ENCODE data around the gene AK3. TPM values are rescaled to one million over a fixed set of nuclear protein-coding genes. Genes with fewer than 3 reads are reported as not detected.

Gene AK3
- total RNA-seq, 1 donor from 2014 or later = 47.5 TPM

GRCh38 chr9:4700091-4700490 lies 40.9 kb downstream of the AK3 start:
- peaks cover 3% of the 10 kb centered on the region for H3K4me1 Mint-ChIP-seq (ENCODE audit: unreplicated experiment)
- TF ChIP-seq, protein P1, sequence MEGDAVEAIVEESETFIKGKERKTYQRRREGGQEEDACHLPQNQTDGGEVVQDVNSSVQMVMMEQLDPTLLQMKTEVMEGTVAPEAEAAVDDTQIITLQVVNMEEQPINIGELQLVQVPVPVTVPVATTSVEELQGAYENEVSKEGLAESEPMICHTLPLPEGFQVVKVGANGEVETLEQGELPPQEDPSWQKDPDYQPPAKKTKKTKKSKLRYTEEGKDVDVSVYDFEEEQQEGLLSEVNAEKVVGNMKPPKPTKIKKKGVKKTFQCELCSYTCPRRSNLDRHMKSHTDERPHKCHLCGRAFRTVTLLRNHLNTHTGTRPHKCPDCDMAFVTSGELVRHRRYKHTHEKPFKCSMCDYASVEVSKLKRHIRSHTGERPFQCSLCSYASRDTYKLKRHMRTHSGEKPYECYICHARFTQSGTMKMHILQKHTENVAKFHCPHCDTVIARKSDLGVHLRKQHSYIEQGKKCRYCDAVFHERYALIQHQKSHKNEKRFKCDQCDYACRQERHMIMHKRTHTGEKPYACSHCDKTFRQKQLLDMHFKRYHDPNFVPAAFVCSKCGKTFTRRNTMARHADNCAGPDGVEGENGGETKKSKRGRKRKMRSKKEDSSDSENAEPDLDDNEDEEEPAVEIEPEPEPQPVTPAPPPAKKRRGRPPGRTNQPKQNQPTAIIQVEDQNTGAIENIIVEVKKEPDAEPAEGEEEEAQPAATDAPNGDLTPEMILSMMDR (IDR thresholded peaks at IDR 0.05) = no peak
- H3K27me3 Mint-ChIP-seq (ENCODE audit: unreplicated experiment) = no peaks in the 10 kb centered on the region
- no peak overlapping the region for H3K27ac Mint-ChIP-seq (ENCODE audit: unreplicated experiment)
- no peak for DNase-seq (ENCODE audit: extremely low spot score, unreplicated experiment)
- H3K4me3 Mint-ChIP-seq (ENCODE audit: unreplicated experiment) = no peak overlapping the region
- peaks cover 51% of the 10 kb centered on the region for H3K36me3 Mint-ChIP-seq (ENCODE audit: unreplicated experiment)
- H3K9me3 Mint-ChIP-seq (ENCODE audit: unreplicated experiment) = no peaks in the 10 kb centered on the region

DNA sequence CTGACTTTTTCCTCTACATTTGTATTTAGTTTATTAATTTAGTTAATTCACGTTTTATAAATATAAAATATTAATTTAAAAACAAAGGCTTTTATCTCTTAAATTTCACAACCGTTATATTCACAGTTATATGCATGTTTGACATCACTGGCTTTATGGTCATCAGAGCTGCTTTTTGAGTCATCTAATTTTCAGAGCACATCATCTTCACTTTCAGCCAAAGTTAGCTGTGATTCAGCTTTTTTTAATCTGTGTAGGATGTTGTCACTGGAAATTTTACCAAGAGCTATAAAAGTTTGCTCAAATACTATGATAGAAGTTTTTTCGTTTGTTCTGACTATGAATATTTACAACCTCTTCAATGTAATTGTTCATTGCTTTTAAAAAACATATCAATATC lies 49.2 kb downstream of the AK3 start:
- Mint-ChIP-seq H3K36me3 (ENCODE audit: unreplicated experiment) (peaks cover 19% of the 10 kb centered on the region), H3K27me3 (ENCODE audit: unreplicated experiment) (no peaks in the 10 kb centered on the region), H3K4me3 (ENCODE audit: unreplicated experiment) (no peak overlapping the region), H3K27ac (ENCODE audit: unreplicated experiment) (no peak overlapping the region), H3K4me1 (ENCODE audit: unreplicated experiment) (peaks cover 3% of the 10 kb centered on the region), H3K9me3 (ENCODE audit: unreplicated experiment) (no peaks in the 10 kb centered on the region)
- TF ChIP-seq, protein P1 (IDR thresholded peaks at IDR 0.05) = no peak
- no peak for DNase-seq (ENCODE audit: extremely low spot score, unreplicated experiment)

DNA sequence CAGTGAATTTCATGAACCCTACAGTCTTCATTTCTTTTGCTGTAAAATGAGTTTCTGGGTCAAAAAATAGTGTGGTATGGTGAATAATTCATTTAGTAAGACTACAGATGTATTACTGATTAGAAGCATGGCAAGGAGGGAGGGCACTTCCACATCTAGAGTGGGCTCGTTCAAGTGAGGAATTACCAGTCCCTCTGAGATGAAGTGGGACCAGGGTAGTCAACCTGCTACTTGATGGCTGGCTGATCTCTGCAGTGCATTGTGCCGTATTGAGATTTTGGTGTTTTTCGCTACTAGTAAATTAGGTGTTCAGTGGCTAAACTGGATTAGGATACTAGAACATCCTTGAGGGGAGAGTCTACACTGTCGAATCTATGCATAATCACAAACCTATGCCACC lies 50.9 kb downstream of the AK3 start:
- no peak overlapping the region for H3K4me3 Mint-ChIP-seq (ENCODE audit: unreplicated experiment)
- H3K27me3 Mint-ChIP-seq (ENCODE audit: unreplicated experiment) = no peaks in the 10 kb centered on the region
- peaks cover 2% of the 10 kb centered on the region for H3K4me1 Mint-ChIP-seq (ENCODE audit: unreplicated experiment)
- DNase-seq (ENCODE audit: extremely low spot score, unreplicated experiment) = no peak
- TF ChIP-seq, protein P1 (IDR thresholded peaks at IDR 0.05) = no peak
- H3K36me3 Mint-ChIP-seq (ENCODE audit: unreplicated experiment) = peaks cover 22% of the 10 kb centered on the region
- no peaks in the 10 kb centered on the region for H3K9me3 Mint-ChIP-seq (ENCODE audit: unreplicated experiment)
- H3K27ac Mint-ChIP-seq (ENCODE audit: unreplicated experiment) = no peak overlapping the region

GRCh38 chr9:4689687-4690104 lies 51.3 kb downstream of the AK3 start:
- Mint-ChIP-seq H3K4me3 (ENCODE audit: unreplicated experiment) (no peak overlapping the region), H3K27me3 (ENCODE audit: unreplicated experiment) (no peaks in the 10 kb centered on the region), H3K9me3 (ENCODE audit: unreplicated experiment) (no peaks in the 10 kb centered on the region), H3K36me3 (ENCODE audit: unreplicated experiment) (peaks cover 27% of the 10 kb centered on the region), H3K27ac (ENCODE audit: unreplicated experiment) (no peak overlapping the region), H3K4me1 (ENCODE audit: unreplicated experiment) (peaks cover 2% of the 10 kb centered on the region)
- DNase-seq (ENCODE audit: extremely low spot score, unreplicated experiment) = no peak
- TF ChIP-seq, protein P1 (IDR thresholded peaks at IDR 0.05) = no peak

DNA sequence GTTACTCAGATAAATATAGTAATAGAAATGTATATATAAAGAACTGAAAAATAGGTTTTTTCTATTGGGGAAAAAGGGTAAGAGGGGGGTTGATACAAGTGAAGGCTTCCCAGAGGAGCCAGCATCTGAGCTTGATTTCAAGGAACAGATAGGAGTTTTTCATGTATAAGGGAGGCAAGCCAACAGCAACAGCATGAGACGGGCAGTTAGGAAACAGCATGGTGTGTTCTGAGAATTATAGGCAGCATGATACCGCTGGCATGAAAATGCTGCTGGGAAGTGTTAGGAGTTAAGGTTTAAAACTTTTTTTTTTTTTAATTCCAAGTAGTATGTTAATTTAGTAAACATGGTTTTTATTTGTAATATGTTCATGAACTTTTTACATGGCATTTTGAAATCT lies 52.0 kb downstream of the AK3 start:
- no peak for DNase-seq (ENCODE audit: extremely low spot score, unreplicated experiment)
- H3K4me1 Mint-ChIP-seq (ENCODE audit: unreplicated experiment) = peaks cover 2% of the 10 kb centered on the region
- H3K36me3 Mint-ChIP-seq (ENCODE audit: unreplicated experiment) = peaks cover 31% of the 10 kb centered on the region
- H3K4me3 Mint-ChIP-seq (ENCODE audit: unreplicated experiment) = no peak overlapping the region
- TF ChIP-seq, protein P1 (IDR thresholded peaks at IDR 0.05) = no peak
- H3K9me3 Mint-ChIP-seq (ENCODE audit: unreplicated experiment) = no peaks in the 10 kb centered on the region
- no peaks in the 10 kb centered on the region for H3K27me3 Mint-ChIP-seq (ENCODE audit: unreplicated experiment)
- H3K27ac Mint-ChIP-seq (ENCODE audit: unreplicated experiment) = no peak overlapping the region
